ENCODE results near the gene PAX9.

The PAX9 gene

DNA sequence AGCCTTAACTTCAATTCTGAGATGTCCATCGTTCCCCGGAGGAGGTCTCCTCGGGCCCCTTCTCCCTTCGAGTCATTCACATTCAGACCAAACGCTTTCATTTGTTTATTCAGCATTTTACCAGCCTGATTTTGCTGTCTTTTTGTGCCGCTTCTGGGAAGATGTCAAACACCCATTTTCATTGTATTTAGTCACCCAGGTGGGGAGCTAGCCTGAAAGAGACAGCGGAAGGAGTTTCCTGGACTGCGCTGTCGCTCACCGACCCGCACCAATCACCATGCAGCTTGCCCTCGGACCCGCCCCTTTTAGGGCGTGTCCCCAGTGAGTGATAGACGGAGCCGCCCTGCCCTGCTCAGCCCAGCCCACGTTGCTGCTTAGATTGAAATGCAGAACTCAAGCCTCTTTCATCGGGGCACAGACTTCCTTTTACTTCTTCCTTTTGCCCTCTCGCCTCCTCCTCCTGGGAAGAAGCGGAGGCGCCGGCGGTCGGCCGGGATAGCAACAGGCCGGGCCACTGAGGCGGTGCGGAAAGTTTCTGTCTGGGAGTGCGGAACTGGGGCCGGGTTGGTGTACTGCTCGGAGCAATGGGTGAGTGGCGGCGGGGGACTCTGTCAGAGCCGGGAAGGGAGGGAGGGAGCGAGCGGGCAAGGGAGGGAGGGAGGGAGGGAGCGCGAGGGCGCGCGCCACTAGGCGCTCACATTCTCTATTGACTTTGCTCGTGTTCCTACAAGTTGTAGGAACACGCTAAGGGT is at the start of gene PAX9:
PAX9 (plus strand) TSS at position 355 of the 752 bp plus-strand sequence; CDS start at position 585, 230 bp downstream.
- DNase-seq: peak; percentile 93 to 95

DNA sequence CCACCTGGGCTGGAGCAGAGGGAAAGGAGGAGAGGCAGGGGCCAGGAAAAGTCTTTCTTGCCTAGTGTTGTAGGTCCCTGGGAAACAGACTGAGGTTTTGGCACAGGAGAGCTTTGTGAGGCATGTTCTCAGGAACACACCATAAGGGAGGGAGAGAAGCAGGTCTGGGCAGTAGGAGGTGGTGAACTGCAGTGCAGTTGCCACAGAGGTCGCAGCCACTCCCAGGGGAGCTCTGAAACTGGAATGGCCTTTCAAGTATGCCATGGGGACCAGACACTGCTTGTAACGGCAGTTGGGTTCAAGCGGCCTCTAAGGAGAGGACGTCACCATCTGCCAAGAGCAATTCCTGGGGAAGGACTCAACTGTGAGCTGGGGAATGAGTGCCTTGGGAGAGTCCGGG is 43.8 kb upstream of the PAX9 start:
- no peak for DNase-seq

DNA sequence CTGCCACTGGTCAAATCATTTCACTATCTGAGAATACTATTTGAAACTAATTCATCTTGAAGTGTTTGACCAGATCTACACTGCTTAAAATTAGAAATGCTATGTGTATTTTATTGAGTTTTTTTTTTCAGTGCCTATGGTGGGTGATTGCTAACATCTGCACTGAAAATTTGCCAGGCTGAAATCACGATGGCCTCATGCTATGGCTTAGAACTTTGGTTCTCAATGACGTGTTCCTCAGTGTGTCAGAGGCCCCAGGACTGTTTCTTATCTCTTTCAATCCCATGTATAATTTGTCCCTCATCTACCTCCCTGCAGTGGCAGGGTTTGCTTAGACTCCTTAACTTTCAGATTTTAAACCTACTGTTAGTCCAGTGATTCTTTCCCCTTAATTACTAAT is 43.0 kb upstream of the PAX9 start:
- no peak for DNase-seq

DNA sequence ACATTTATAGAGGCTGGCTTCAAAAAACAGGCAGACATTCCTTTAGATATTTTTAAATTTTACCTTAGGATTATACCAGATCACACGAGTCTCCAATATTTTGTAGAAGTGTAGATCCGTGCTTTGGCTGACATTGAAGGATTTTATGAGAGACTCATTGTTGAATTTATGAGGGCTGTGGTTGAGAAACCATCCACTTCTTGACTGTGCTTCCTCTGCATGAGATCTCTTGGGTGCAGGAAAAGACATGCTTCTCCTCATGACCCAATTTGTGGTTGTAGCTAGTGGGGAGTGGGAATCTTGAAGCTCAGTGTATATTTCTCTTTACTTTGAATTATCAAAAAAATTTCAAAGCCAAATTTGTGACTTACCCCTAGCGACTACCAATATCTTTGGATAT is 42.5 kb upstream of the PAX9 start:
- no peak for DNase-seq

DNA sequence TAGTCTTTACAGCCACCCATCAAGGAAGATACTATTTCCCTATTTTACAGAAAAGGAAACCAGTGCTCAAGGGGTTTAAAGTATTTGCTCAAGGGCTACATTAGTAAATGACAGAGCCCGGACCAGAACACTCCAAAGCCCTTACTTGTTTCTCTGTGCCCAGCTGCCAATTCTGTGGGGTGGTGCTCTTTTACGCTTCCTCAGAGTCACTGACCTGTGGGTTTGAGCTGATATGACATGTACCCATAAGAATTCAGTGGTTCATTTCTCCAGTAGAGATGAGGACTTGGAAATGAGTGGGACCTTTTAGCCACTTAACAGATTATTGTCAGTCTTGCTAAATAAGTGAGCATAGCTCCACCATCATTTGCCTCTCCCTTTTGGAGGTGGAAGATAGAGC is 41.8 kb upstream of the PAX9 start:
- no peak for DNase-seq

DNA sequence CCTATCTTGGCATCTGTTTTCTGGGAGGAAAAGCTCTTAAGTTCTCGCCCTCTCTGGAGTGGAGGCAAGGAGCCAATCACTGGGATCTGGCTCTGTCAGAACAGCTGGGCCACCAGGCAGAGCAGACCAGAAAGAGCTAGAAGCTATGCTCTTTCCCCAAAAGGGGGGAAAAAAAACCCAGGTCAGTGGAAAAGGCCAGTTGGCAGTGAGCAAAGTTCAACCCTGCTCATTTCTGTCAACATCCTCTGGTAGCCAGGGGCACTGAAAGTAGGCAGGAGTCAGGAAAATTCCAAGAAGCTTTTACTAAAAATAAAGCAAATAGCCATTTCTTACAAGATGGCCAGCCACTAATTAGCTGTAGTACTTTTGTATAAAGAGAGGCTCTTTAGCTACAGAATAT is 36.6 kb upstream of the PAX9 start:
- DNase-seq: no peak

DNA sequence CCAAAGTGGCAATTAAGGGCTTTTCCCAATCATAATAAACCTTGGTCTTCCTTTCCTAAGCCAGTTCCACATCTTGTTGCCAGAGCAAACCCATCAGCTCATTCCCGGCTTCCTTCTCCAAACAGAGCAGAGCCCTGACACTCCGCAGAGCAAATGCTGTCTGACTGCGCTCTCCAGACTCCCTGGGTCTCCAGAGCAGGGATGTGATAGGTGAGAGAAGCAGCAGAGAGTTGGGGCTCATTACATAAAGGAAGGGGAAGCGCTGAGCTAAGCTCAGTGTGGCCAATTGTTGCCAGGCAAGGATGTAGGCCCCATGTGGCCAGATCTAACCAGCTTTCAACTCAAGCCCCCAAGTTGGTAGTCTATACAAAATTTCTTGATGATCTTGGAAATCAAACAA is 36.2 kb upstream of the PAX9 start:
- DNase-seq: no peak

DNA sequence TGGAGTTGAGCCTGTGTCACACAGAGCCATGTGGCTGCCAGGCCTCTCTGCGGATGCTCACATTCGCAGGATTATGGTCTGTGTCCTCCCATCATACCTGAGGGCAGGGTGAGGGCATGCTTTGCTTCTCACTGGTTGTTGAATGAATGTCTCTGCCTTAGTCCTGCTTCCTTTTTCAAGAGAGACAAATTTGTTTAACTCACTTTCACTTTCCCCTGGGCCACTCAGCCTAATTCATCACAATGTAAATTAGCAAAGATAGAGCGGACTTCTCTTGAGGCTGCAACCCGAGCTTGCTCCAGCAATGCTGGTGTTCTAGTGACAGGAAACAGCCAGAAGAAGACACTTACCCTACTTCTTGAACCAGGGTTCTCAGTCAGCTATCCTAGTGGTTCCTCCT is 35.5 kb upstream of the PAX9 start:
- DNase-seq: no peak

DNA sequence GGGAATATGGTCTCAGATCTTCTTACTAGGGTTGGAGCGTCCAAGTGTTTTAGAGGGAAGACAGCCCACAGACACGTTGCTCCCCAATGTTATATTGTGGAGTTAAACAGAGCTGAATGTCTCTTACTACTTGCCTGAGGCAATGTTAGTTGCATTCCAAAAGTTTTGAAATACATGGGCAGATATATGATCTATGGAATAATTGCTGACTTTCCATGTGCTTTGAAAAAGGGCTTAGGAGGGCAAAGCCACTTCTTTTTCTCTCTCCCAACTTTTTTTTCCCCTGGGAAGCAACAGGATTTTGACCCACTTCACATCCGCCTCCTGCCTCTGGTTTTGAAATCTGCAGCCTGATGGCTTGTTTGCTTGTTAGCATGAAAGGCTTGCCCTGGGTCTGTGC is 33.7 kb upstream of the PAX9 start:
- no peak for DNase-seq

DNA sequence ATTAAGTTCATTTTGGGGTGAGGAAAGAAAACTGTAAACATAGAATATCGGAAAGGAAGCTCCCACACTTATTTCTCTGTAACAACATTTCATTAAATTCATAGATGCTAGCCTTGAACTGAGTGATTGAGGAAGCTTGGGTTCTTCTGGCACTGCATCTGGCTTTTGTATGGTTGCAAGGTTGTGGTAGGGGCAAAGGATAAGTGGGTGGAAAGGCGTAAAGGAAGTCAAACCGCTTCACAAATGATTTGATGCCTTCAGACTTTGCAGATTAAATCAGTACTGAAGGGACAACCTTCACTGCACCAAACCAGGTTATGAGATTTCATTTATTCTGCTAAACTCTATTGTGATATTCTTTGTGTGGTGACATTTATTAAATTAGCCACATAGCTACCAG is 28.1 kb upstream of the PAX9 start:
- DNase-seq: no peak

DNA sequence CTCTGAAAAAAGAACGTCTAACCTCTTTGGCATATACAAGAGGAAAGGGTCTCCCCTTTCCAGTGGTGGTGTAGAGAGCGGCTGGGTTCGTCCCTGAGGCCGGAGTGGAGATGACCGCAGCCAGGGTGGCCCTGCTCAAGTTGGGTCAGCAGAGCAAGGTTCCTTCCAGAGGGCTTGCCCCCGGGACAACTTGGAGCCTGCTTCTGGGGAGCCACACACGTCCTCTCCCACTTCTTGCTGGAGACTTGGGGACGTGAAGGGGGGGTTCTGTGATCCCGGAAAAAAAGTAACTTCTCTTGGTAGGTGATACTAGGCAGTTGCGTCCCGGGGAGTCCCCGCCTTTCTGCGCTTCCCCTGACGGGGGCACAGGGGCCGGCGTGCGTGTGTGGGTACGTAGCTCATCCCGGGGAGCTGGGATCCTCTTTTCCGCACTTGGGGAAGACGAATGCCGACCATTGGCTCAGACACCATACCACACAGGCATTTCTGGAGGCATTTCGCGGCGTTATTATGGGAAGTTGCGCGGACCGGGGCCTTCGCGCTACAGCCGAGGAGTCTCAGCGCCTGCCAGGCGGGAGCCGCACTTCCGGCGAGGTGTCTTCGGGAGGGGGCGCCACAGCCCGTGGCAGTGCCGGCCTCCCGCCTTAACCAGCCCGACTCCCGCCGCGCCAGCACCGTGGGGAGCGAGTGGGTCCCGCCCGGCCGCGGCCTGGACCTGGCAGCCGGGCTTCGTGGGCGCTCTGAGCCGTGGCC is 14.8 kb upstream of the PAX9 start:
- DNase-seq: no peak

DNA sequence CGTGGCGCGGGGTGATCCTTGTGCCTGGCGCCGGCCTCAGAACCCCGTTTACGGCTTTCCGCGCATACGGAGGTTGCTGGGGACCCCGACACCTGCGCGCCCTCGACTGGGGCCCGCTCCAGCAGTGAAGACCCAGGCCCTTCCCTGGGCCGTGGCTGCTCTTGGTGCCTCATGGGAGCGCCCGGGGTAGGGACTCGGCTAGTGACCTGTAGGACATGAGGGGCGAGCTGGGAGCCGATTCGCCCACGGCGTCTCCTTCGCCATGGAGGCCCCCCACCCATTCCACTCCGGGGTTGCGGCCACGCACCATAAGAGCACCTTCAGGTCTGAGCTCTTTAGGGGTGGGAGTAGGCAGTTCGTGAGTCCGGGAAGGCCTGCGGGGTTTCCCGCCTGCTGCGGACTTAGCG is 14.2 kb upstream of the PAX9 start:
- DNase-seq: no peak

DNA sequence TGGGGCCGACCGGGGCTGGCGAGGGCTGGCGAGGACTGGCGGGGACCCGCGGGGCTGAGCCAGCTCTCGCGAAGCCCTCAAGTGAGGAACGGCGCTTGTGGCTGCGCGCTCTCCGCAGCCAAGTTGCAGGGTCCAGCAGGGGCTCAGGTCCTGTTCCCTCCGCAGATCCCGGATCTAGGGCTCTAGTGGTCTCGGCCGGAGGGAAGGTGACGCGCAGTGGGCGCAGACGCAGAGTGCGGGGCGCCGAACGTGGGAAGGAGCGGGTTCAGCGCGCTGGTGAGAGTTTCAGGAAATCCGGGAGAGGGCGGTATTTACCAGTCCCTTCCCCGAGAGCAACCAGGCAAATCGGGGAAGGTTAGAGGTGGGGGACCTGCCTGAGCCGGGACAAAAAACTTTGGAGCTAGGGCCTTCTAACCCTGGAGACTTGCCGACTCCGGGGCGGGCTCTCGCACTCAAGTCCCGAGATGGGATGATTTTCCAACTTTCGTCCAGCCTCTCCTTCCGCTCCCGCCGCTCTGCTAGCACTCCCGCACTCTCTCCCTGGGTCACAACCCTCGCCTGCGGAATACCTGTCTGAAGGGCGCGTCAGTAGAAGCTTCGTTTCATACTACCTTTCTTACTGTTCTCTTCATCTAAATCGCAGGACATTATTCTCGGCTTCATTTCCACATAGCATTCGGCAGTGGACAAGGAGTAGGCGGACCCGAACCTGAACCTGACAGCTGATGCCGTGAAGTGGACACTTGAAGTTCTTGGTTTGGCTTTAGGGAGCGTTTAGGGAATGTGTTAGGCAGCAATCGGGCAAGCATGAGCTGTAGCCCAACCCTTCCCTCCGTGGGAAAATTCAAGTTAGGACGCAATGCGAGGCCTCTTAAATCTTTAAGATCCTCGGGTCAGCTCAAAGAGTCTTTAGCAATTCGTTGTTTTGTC is 13.6 kb upstream of the PAX9 start:
- peak; percentile 37 to 63 for DNase-seq

DNA sequence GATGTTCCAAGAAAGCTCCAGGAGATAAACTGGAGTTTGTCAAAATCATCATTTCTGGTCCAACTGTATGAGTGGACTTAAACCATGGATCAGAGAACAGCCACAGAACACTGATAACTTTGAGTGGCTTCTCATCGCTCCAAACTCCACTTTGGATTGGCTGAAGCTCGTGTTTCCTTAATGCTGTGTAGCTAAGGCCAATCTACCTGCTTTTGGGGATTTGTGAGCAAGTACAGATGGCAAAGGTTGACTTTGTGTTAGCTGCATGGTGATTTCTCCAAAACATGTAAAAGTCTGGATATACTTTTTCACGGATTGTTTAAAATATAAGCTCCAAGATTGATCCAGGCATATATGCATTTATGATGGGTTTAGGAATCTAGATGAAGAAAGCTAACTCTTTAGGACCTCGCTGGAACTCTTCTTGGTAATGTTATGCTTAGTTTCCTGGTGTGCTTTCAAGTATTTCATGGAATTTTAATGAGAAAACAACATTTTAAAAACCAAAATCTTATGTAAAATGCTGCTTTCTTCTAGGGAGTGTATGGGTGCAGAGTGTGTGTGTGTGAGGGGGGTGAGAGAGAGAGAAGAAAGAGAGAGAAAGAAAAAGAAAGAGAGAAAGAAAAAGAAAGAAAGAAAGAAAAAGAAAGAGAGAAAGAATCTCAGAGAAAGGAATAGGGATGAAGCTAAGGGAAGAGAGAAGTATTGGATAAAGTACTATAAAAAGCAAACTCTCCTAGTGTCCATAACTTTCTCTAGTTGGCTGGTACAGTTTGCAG is 11.6 kb upstream of the PAX9 start:
- no peak for DNase-seq

DNA sequence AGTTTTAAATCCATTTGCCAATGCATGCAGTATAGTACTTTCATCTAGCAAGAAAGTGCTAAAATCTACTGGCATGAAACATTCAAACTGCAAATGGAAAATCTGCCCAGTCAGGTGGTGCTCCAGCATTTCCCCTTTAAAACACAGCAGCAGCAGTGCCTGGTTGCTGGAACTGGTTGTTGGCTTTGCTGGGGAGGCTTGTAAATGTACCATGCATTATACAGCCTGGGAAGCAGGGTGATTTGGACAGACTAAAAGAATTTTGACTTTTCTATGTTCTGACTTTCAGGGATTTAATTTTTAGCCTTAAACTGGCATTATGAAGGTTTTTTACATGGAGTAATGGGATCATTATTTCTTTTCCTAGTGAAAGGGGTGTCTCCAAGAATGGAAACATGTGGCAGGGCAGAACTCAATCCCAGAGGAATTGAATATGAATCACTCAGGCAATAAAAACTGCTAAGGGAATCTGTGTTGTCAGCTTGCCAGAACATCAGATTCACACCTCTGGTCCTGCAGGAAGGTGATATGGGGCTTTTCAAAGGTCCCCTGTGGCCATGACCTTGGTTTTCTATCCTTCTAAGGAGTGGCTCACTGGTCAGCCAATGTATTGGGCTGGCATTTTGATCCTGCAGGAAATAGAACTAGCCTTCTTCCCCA is 9.0 kb upstream of the PAX9 start:
- no peak for DNase-seq

DNA sequence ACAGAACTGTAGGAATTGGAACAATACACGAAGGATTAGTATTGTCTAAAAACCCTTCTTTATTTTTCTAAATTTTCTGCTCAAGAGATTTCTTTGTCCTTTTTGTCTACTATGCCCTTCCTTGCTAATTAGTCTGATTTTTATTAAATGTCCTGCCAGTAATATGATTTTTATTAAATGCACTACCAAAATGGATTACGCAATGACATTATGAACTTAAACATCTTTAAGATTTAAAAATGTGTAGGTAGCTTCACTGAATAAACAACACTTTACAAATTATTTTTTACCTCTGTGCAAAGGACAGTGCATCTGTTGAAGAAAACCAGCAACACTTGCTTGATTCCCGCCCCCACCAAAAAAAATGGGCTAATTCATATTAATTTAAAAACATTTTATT is 8.2 kb upstream of the PAX9 start:
- DNase-seq: no peak

DNA sequence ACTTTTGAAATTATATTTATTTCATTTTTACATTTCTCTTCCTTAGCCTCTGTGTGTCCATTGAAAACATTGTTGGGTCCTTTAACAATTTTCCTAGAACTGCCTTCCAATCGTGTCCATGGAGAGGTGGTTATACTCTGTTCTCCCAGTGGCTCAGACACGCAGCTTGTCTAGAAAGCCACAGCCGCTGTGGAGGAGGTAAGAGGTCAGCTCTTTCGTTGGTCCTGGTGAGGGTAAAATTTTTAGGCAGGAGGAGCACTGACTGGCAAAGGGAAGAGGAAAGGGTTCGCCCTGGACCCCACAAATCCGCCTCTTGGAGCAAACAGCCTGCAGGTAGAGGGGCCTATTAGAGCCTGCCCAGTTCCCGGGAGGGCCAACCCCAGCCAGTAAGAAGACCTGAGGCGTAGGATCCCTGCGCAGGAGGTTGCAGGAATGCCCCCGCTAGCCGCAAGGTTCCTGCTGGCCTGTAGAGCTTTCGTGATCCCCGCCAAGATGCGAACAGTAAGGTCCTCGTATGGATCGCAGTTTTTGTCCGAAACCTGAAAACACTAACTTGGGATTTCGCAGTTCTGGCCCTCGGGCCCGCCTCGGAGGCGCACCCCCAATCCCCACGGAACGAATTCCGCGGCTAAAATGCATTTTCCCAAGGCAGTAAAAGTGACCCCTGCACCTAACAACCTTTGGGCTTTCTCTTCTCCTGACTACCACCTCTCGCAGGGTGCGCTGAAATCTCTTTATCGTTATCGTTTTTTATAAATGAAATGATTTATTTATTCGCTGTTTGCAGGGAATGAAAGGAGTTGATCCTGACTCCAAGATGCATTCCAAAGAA is 7.5 kb upstream of the PAX9 start:
- no peak for DNase-seq

DNA sequence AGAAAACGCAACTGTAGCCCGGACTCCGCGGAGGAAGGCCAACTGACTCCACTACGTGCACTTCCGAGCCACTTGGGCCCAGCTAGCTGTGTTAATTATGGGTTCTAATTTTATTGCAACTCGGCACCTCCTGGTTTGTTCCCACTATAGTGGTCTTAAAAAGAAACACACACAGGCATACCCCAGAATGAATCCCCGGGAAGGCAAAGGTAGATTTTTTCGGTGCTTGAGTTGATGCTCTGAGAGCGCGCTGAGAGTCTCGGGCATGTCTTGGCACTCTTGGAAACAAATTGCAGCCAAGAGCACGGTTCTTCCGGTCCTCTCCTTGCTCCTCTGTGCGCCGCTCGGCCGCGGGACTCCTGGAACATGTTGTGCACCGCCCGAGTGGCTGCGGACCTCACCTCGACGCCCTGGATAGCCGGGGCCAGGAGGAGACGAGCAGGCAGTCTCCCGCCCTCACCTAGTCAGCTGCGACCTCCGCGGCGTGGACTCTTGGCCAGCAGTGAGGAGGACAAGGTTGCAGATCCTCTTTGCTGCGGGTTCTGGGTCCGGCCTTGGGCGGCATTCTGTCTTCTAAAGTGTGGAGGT is 6.8 kb upstream of the PAX9 start:
- no peak for DNase-seq

DNA sequence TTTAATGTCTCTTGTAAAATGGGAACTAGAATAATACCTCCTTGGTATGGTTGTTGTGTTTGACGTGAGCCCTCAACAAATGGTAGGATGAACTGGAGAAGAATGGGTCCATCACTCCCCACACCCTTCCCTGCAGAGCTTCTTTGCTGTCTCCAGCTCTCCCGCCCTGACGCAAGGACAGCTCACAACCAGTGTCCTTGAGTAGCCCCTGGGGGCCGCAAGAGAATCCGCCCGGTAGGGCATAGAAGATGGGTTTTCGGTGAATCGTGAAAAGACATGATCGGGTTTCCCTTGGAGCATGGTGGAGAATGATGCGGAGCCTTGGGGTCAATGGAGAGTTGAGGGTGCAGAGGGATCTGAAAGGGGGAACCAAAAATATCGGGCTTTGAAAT is 6.1 kb upstream of the PAX9 start:
- no peak for DNase-seq

DNA sequence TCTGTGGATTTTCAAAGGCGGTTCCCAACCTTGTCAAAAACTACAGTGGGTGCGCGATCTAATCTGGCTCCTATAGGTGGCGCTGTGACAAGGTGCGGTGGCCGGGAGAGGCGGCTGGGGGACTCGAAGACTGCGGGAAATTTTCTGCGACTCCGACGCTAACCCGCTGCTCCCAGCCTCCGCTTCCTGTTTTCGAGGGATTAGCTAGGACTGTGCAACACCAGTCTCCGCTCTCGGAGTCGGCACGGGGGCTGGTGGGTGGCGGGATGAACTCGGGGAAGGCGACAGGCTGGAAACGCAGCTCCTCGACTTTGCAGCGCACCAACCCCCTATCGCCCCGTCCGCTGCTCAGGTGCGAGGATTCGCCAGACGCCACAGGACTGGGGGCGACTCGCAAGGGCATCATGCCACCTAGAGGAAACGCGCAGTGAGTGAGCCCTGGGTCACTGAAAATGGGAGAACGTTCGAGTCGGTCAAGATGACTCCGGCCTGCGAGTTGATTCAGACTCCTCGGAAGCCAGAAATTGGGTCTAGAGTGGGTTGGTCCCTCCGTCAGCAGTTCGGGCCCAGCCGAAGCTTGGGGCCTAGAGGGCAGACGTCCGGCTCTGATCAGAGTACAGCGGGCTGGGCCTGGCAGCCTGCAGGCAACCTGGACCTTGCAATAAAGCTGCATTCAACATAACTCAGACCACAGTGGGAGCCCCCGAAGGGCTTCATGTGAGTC is 5.5 kb upstream of the PAX9 start:
- no peak for DNase-seq
